Activated CD4-positive, CD25-positive, alpha-beta regulatory T cell treated with anti-CD3 and anti-CD28 coated beads, Interleukin-2, amount 50 U/mL, for 72 hours (primary cell): ENCODE data around the gene TIMM50.
A peak's percentile ranks its signal among the peaks of the same experiment; 100 is the strongest.

Experiments used
- DNase-seq: peaks from one replicate; pipeline ENCODE4 v3.0.0; 2021

TIMM50 gene

DNA sequence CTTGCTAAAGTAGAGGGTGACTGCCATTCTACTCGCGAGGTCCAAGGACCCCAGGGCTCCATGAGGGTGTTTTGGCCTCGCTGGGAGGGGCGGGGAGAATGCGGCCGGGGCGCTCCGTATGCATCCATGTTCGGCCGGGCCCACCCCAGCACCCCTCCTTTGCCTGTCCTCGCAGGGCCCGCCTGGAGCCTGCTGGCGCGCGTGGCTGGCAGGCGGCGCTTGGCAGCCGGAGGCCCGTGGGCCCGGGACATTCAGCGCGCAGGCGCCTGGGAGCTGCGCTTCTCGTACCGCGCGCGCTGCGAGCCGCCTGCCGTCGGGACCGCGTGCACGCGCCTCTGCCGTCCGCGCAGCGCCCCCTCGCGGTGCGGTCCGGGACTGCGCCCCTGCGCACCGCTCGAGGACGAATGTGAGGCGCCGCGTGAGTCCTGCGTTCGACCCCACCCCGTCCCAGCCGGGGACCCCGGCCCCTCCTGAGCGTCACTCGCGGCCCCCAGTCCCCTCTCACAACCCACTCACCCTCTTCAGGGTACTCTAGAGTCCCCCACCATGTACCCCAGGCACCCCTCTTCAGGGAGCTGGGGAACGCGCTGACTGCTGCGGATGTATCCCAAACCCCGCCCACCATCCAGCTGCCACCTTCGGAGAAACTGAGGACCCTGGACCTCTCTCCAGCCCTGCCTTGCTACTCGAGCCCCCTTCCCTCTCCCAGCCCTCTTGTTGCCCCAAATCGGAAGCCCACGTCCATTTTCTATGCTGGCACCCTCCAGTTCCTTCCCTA lies 22.2 kb downstream of the TIMM50 start:
- peak; percentile 86 for DNase-seq

DNA sequence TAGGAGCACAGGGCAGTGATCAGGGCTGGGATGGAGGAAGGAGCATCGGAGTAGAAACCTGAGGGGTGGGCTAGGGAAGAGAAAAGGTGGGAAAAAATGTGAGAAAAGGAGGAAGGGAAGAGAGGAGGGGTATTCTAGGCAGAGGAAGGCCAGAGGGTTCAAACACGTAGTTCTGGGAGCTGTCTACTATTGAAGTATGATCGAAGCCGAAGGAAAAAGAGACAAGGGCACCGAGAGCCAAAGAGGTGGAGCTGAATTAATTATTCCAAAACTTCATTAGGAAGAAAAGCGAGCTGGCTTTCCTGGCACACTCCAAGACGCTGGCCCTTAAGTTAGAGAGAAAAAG lies 25.9 kb downstream of the TIMM50 start:
- no peak for DNase-seq

DNA sequence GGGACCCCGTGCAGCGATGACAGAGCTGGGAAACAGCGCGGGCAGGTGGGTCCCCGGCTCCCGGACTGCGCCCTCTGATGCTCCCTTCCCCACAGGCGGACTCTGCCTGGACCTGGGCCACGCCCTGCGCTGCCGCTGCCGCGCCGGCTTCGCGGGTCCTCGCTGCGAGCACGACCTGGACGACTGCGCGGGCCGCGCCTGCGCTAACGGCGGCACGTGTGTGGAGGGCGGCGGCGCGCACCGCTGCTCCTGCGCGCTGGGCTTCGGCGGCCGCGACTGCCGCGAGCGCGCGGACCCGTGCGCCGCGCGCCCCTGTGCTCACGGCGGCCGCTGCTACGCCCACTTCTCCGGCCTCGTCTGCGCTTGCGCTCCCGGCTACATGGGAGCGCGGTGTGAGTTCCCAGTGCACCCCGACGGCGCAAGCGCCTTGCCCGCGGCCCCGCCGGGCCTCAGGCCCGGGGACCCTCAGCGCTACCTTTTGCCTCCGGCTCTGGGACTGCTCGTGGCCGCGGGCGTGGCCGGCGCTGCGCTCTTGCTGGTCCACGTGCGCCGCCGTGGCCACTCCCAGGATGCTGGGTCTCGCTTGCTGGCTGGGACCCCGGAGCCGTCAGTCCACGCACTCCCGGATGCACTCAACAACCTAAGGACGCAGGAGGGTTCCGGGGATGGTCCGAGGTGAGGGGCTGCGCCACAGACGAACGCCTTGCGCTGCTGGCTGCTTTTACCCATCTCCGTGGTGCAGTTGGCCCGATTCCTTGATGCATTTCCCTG lies 26.5 kb downstream of the TIMM50 start:
- peak; percentile 52 for DNase-seq

DNA sequence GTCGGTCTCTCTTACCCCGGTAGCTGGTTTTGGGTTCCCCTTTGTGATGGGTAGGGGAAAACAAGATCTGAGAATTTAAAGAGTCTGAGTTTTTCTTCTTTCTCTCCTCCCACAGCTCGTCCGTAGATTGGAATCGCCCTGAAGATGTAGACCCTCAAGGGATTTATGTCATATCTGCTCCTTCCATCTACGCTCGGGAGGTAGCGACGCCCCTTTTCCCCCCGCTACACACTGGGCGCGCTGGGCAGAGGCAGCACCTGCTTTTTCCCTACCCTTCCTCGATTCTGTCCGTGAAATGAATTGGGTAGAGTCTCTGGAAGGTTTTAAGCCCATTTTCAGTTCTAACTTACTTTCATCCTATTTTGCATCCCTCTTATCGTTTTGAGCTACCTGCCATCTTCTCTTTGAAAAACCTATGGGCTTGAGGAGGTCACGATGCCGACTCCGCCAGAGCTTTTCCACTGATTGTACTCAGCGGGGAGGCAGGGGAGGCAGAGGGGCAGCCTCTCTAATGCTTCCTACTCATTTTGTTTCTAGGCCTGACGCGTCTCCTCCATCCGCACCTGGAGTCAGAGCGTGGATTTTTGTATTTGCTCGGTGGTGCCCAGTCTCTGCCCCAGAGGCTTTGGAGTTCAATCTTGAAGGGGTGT lies 27.2 kb downstream of the TIMM50 start:
- DNase-seq: no peak

DNA sequence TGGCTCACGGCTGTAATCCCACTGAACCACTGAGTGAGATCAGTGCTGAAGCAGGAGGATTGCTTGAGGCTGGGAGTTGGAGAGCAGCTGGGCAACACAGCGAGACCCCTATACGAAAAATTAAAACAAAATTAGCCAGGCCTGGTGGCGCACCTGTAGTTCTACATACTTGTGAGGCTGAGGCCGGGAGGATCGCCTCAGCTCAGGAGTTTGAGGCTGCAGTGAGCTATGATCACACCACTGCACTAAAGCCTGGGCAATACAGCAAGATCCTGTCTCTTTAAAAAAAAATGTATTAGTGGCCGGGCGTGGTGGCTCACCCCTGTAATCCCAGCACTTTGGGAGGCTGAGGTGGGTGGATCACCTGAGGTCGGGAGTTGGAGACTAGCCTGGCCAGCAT lies 28.0 kb downstream of the TIMM50 start:
- no peak for DNase-seq

DNA sequence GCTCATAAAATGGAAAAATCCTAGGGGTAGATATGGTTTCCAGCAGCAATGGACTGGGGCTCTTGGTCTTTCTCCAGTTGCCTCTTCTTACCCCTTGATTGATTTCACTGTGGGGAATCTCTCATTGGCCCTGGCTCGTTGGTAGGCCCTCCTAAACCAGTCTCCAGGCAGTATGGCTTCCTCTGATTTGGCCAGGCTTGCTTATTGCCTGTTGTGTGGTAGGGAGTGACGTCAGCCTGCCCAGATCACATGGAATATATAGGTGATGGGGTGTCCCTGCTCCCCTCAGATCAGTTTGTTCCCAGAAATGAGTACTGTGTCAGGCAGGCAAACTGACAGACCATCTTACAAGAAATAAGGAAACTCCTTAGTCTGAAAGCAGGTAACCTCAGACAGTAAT lies 28.6 kb downstream of the TIMM50 start:
- no peak for DNase-seq

DNA sequence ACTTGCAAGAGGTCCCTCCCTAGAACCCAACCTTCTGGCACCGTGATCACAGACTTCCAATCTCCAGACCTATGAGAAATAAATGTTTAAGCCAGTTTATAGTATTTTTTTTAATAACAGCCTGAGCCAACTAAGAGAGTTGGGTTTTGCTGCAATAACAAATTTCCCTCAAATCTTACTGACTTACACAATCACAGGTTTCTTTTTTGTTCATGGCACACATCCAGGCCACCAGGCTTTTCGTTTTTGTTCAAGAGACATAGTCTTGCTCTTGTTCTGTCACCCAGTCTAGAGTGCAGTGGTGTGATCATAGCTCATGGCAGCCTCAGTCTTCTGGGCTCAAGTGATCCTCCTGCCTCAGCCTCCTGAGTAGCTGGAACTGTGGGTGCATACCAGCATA lies 32.4 kb downstream of the TIMM50 start:
- DNase-seq: no peak

DNA sequence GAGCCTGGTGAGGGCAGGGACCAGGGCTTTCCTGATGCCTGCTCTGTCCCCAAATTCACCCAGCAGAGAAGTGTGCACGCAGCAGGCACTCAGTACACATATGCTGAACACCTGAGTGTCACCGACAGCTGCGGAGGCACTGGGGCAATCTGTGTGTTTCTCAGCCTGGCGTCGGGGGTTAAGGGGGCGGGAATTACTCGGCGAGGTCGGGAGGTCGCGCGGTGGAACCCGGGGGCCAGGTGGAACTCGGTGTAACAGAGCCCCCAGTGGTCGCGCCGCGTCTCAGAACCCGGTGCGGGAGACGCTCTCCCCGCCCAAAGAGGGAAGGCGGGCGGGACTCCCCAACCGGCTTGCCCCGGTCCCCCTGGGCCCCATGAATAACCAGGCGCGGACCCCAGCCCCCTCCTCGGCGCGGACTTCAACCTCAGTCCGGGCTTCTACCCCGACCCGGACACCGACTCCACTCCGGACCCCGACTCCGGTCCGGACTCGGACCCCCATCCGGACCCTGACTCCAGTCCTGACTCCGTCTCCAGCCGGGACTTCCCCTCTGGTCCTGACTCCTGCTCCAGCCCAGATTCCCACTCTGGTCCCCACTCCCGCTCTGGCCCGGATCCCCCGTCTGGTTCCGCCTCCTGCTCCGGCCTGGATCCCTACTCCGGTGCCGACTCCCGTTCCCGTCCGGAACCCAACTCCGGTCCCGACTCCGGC lies 34.4 kb downstream of the TIMM50 start, which contains the start of gene SELENOV:
TSS of gene SELENOV (plus strand) at position 300 of the 711 bp plus-strand sequence. CDS start at position 374, 74 bp downstream.
- no peak for DNase-seq

DNA sequence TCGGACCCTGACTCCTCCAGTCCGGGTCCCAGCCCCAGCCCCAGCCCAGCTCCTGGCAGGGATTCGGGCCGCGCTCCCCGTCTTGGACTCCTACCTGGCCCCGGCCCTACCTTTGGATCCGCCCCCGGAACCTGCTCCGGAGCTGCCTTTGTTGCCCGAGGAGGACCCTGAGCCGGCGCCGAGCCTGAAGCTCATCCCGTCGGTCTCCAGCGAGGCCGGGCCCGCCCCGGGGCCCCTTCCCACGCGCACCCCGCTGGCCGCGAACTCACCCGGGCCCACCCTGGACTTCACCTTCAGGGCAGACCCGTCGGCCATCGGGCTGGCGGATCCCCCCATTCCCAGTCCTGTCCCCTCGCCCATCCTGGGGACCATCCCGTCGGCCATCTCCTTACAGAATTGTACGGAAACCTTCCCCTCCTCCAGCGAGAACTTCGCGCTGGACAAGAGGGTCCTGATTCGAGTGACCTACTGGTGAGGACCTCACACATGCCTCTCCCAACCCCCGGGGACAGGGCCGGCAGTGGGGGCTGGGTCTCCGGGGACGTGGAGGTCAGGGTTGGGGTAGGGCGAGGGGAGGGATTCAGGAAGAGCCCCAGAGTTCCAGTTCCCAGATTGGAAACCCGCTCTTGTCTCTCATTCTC lies 35.0 kb downstream of the TIMM50 start:
- no peak for DNase-seq

DNA sequence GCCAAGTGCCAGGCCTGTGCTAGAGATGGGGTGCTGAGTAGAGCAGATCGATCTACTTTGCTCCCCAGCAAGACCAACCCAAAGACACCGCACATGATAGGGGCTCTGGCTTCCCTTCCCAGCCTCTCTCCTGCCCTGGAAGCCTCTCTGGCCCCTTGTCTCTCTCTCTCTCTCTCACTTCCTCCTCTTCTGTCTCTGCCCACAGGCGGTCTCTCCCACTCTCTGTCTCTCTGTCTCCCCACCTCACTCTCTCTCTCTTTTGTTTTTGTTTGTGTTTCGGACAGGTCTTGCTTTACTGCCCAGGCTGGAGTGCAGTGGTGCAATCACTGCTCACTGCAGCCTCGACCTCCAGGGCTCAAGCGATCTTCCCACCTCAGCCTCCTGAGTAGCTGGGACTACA lies 35.6 kb downstream of the TIMM50 start:
- DNase-seq: no peak

DNA sequence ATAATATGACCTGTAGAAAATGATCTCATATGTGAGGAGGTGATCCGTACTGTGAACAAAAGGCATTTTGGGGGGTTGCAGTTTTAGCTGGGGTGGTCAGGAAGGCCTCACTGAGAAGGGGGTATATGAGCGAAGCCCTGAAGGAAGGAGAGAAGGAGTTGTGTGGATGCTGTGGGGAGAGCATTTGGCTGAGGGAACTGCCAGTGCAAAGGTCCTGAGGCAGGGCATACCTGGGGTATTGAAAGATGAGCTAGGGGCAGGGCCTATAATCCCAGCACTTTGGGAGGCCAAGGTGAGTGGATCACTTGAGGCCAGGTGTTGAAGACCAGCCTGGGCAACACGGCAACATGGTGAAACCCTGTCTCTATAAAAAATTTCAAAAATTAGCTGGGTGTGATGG lies 36.8 kb downstream of the TIMM50 start:
- no peak for DNase-seq

DNA sequence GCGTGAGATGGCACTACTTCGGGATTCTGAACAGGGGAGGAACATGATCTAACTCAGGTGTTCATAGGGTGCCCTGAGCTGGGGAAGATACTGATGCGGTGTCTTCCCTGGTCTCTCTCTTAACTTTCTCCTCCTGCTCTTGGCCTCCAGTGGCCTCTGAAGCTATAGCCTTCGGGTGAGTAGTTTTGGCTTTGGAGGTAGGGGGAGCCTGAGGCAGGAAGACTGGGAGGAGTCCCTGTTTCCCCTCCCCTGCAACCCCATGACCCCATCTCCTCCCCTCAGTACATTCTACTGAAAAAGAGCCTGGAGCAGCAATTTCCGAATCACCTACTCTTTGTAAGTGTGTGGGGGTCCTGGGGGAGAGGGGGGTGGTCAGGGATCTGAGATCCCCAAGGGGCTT lies 37.8 kb downstream of the TIMM50 start:
- DNase-seq: no peak

DNA sequence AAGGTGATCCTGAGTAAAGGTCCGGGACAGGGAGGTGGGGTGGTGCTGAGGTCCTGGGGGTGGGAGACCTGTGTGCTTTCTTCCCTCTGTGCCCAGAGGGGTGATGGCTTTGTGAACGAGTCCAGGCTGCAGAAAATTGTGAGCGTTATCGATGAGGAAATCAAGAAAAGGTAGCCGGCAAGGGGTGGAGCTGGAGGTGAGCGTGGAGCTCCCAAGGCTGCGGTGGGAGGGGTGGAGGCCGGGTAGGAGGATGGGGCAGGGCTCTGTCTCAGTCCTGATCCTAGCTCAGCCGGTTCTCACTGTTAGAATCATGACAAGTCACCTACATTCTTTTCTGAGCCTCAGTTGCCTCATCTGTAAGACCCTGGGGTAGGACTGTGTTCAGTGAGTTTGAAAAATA lies 38.3 kb downstream of the TIMM50 start:
- DNase-seq: no peak

DNA sequence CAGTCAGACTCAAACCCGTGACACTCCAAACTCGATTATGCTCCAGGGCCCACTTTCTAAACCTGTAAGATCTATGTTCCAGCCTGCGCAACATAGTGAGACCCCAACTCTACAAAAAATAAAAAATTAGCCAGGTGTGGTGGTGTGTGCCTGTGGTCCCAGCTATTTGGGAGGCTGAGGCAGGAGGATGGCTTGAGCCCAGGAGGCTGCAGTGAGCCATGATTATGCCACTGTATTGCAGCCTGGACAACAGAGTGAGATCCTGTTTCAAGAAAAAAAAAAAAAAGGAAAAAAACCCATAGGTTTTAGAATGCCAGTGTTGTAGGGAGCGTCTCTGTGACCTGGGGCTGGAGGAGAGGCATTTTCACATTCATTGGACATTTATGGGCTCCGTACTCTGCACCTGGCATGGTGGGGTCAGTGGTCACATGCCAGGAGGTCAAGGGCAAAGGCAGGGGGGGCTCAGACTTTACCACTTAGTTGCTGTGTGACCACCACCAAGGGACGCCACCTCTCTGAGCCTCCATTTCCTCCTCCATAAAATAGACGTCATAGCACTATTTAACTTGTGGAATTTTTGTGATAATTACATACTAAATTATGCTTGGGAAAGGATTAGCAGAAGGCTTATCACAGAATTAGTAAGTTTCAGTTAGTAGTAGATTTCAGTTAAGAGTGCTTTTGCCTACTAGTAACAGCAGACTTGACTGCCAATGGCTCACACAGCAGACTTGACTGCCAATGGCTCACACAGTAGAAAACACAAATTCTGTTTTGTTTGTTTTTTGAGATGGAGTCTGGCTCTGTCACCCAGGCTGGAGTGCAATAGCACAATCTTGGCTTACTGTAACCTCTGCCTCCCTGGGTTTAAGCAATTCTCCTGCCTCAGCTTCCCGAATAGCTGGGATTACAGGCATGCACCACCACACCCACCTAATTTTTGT lies 40.2 kb downstream of the TIMM50 start:
- no peak for DNase-seq

DNA sequence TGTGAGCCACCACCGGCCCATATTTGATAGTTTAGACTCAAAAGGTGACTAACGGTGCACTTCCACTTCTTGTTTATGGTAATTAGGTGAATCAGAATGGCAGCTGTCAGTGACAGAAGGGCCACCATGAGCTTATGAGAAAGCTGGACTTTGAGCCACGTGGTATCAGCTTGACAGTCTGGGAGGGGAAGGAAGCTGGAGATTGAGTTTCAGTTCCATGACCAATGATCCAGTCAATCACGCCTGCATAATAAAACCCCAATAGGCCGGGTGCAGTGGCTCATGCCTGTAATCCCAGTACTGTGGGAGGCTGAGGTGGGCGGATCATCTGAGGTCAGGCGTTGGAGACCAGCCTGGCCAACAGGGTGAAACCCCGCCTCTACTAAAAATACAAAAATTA lies 43.9 kb downstream of the TIMM50 start:
- no peak for DNase-seq

DNA sequence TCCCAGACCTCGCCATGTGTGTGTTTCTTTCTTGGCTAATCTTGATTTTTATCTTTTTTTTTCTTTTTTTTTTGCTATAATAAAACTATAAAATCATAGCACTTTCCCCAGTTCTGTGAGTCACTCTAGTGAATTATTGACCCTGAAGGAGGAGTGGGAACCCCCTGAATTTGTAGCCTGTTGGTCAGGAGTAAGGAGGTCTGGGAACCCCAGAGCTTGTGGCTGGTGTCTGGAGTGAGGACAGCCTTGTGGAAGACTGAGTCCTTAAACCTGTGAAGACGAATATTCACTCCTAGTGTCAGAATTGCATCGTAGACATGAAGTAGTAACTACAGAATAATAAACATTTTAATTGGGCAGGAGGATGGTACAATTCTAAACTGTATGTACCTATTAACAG lies 44.6 kb downstream of the TIMM50 start:
- DNase-seq: no peak

DNA sequence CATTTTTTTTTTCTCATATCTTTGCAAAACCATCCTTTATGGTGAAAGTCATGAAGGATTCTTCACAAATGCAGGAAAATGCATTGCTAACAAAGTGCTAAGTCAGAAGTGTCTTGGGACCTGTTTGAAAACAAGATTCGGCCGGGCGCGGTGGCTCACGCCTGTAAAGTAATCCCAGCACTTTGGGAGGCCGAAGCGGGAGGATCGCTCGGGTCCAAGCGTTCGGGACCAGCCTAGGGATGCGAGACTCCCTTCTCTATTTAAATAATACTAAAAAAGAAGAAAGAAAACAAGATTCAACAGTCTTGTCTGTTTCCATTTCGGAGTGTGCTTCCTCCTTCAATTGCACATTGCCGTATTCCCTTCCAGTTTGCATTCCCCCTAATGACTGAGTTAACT lies 51.2 kb downstream of the TIMM50 start:
- DNase-seq: no peak

DNA sequence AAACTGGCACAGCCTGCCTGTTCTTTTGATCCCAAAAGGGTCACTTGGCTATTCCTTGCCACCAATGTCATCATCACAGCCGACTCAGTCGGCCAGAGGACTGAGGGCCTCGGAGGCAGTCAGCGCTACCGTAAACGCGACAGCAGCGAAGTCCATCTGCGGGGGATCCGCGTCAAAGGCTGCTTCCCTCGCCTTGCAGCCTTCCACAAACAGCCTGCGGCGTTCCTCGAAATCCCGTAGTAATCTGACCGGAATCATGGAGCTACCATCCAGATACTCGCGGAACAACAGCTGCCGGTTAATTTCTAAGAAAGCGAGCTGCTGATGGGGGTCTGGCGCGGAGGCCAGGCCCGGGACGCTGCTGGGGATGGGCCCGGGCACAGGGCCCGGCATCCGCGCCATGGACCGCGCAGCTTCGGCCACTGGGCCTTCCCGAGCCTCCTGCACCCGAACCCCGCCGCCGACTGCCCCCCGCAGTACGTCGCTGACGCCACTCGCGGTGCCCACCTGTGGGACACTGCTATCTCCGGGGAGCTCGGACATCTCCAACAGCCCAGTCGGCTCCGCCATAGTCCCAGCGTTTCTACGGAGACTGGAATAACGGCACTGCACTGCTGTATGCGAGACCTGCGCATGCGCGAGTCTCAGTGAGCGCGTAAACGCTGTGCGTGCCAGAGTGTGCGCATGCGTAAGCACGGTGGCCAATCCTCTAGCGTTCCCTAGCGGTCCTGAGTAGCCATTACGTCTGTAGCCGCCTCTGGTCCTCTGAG lies 51.8 kb downstream of the TIMM50 start, which contains the start of gene EID2B:
TSS of gene EID2B (minus strand) at position 620 of the 770 bp plus-strand sequence. CDS start at position 570, 50 bp downstream.
- DNase-seq: peak; percentile 93

DNA sequence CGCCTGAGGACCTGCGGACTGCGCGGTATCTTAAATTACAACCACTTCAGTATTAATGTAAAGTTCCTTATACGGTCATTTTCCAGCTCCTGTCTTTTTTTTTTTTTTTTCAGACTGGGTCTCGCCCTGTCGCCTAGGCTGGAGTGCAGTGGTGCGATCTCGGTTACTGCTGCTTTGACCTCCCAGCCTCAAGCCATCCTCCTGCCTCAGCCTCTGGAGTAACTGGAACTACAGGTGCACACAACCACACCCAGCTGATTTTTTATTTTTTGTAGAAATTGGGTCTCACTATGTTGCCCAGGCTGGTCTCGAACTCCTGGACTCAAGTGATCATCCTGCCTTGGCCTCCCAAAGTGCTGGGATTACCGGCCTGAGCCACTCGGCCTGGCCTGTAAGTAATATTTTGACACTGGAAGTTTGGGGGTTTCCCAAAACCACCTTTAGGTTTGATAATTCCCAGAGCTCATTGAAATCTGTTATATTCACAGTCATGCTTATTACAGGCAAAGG lies 52.4 kb downstream of the TIMM50 start:
- DNase-seq: no peak

DNA sequence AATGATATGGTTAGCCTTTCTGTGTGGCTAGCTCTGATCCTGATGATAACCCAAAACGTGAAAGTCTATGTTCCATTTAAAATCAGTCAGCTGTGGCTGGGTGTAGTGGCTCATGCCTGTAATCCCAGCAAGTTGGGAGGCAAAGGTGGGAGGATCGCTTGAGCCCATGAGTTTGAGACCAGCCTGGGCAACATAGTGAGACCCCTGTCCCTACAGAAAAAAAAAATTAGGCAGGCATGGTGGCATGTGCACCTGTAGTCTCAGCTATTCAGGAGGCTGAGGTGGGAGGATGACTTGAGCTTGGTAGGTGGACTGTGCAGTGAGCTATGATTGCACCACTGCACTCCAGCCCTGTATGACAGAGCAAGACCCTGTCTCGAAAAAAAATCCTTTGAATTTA lies 53.2 kb downstream of the TIMM50 start:
- no peak for DNase-seq

DNA sequence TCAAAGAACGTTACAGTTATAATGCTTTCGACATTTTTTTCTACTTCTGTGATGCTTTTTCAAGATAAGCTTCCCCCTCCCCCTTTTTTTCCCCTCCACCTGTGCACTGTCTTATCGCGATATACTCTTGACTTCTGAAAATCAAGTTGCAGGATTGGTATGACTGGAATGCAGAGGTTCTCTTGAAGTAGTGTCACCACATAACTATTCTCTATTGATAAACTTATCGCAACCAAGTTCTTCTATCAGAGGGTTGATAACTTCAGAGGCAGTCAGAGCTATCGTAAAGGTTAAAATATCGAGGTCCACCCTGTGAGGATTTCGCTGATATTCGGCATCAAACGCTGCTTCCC lies 58.5 kb downstream of the TIMM50 start:
- no peak for DNase-seq
